ENCODE data around the gene TMEM248.
"Not testable (repeated sequence)": the region's sequence is repeated elsewhere in the genome, so short reads cannot be mapped to it uniquely, and the experiment has no call there.

The TMEM248 gene

DNA sequence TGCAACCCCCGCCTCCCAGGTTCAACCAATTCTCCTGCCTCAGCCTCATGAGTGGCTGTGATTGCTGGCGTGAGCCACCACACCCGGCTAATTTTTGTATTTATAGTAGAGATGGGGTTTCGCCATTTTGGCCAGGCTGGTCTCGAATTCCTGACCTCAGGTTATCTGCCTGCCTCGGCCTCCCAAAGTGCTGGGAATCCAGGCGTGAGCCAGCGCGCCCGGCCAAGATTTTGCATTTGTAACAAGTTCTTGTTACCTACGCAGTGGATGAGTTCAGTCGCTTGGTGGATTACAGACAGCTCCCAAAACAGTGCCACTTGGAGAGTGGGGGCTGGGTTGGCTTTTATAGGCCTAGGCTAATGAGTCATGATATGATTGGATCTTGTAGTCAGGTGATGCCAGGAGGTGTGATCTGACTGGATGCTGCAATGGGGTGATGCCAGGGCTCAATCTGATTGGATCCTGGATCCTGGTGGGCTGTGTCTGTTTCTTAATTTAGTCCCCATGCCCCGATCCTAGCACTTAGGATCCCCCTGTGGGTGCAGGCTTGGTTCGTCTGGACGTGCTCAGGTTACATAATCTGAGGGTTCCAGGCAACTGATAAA lies 54.1 kb downstream of the TMEM248 start:
- DNase-seq (ENCODE audit: low read depth): no peak

GRCh38 chr7:66978312-66978711 lies 57.3 kb downstream of the TMEM248 start:
- H3K4me3 ChIP-seq (ENCODE audit: low read depth, low read length); DNase-seq (ENCODE audit: low read depth); in situ Hi-C loops (cut with HindIII; ENCODE audit: low sequenced_read_pairs): not testable (repeated sequence)

More for the DNA sequence above, 54.1 kb downstream of the TMEM248 start:
- TF ChIP-seq, protein P1, sequence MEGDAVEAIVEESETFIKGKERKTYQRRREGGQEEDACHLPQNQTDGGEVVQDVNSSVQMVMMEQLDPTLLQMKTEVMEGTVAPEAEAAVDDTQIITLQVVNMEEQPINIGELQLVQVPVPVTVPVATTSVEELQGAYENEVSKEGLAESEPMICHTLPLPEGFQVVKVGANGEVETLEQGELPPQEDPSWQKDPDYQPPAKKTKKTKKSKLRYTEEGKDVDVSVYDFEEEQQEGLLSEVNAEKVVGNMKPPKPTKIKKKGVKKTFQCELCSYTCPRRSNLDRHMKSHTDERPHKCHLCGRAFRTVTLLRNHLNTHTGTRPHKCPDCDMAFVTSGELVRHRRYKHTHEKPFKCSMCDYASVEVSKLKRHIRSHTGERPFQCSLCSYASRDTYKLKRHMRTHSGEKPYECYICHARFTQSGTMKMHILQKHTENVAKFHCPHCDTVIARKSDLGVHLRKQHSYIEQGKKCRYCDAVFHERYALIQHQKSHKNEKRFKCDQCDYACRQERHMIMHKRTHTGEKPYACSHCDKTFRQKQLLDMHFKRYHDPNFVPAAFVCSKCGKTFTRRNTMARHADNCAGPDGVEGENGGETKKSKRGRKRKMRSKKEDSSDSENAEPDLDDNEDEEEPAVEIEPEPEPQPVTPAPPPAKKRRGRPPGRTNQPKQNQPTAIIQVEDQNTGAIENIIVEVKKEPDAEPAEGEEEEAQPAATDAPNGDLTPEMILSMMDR (IDR thresholded peaks at IDR 0.05; ENCODE audit: low read depth, low read length, missing control alignments): no peak
- in situ Hi-C loops (cut with HindIII; ENCODE audit: low sequenced_read_pairs): no loop called here
- no peak overlapping the region for H3K4me3 ChIP-seq (ENCODE audit: low read depth, low read length)

DNA sequence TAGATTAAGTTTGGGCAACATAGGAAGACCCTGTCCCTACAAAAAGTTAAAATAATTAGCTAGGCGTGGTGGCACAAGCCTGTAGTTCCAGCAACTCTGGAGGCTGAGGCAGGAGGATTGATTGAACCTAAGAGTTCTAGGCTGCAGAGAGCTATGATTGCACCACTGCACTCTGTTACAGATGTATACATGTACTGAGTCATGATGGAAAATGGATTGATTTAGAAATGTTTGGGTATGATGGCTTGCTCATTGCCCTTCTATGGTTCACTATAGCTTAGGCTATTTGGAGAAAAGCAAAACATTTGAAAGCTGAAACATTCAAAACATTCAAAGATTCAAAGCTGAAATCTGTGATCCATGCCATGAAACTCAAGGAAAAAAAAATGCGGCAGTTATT lies 58.0 kb downstream of the TMEM248 start:
- DNase-seq (ENCODE audit: low read depth); H3K4me3 ChIP-seq (ENCODE audit: low read depth, low read length); in situ Hi-C loops (cut with HindIII; ENCODE audit: low sequenced_read_pairs): not testable (repeated sequence)

GRCh38 chr7:66980336-66980735 lies 59.3 kb downstream of the TMEM248 start:
- H3K4me3 ChIP-seq (ENCODE audit: low read depth, low read length); DNase-seq (ENCODE audit: low read depth); in situ Hi-C loops (cut with HindIII; ENCODE audit: low sequenced_read_pairs): not testable (repeated sequence)

GRCh38 chr7:66989552-66989951 lies 68.5 kb downstream of the TMEM248 start:
- in situ Hi-C loops (cut with HindIII; ENCODE audit: low sequenced_read_pairs); H3K4me3 ChIP-seq (ENCODE audit: low read depth, low read length); DNase-seq (ENCODE audit: low read depth): not testable (repeated sequence)

GRCh38 chr7:66994051-66994450 lies 73.0 kb downstream of the TMEM248 start:
- DNase-seq (ENCODE audit: low read depth); in situ Hi-C loops (cut with HindIII; ENCODE audit: low sequenced_read_pairs): not testable (repeated sequence)
- H3K4me3 ChIP-seq (ENCODE audit: low read depth, low read length): peak overlapping the region; percentile 73

DNA sequence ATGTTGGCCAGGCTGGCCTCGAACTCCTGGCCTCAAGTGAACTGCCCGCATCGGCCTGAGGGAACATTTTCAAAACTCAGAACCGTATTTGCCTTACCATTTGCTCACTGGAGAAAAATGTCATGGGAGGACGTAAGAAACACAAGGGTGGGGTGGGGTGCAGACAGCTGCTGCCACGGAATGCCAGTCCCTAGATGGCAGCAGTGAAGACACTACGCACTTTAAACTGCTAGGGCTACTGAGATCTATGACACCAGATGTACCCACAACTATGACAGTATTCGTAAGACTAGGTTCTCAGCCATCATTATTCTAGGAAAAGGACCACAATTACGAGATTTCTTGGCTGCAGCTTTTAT lies 73.6 kb downstream of the TMEM248 start:
- DNase-seq (ENCODE audit: low read depth): peak; percentile 29
- H3K4me3 ChIP-seq (ENCODE audit: low read depth, low read length): peak overlapping the region; percentile 73
- TF ChIP-seq, protein P1 (IDR thresholded peaks at IDR 0.05; ENCODE audit: low read depth, low read length, missing control alignments): peak; percentile 32
- in situ Hi-C loops (cut with HindIII; ENCODE audit: low sequenced_read_pairs): not testable (repeated sequence)

- H3K4me3 ChIP-seq (ENCODE audit: low read depth, low read length): peak within 1 kb of the TSS; percentile 73
Measured at GRCh38 chr7:66995050-66995776, 74.2 kb downstream of the TMEM248 start, which contains the start of gene SBDS. SBDS (minus strand) TSS chr7:66995586; CDS start chr7:66995417, 169 bp downstream.

DNA sequence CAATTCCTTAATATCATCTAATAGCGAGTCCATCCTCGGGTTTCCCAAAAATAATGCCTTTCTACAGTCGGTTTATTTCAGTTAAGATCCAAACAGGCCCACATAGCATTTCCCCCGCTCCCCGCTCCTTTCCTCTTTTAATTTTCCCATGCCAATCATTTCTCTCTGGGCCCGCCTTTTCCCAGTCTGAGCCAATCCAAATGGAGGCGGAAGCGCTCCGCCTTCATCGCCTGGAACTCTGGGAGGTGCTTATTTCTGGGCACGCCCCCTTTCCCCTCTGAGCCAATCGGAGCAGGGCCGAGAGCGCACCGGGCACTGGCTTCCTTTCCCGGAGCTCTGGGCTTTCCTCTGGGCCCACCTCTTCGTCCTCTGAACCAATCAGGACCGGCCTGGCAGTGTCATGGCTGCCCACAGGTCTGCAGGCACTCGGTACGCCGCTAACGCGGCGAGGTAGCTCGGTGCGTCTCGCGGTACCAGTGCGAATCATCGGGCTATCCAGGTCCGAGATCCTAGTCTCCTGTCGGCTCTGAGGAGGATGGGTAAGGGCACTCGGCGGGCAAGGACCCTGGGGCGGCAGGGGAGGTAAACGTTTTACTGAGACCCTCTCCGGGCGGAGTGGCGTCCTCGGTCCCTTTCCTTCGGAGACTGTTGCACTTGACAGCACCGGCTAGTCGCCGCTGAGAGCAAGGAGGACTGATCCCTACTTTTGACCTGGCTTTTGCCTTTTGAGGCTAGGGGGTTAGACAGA lies 75.6 kb downstream of the TMEM248 start, which contains the start of gene TYW1:
TYW1 (plus strand) TSS at position 390 of the 748 bp plus-strand sequence; CDS start at position 536, 146 bp downstream.
- in situ Hi-C loops (cut with HindIII; ENCODE audit: low sequenced_read_pairs): not testable (repeated sequence)

More at GRCh38 chr7:66995050-66995776, 74.2 kb downstream of the TMEM248 start, which contains the start of gene SBDS:
- in situ Hi-C loops (cut with HindIII; ENCODE audit: low sequenced_read_pairs): not testable (repeated sequence)
- DNase-seq (ENCODE audit: low read depth): peak; percentile 97

GRCh38 chr7:67000601-67001258 lies 79.7 kb downstream of the TMEM248 start:
- DNase-seq (ENCODE audit: low read depth); H3K4me3 ChIP-seq (ENCODE audit: low read depth, low read length); in situ Hi-C loops (cut with HindIII; ENCODE audit: low sequenced_read_pairs): not testable (repeated sequence)

More for the DNA sequence above, 75.6 kb downstream of the TMEM248 start, which contains the start of gene TYW1:
- DNase-seq (ENCODE audit: low read depth): peak; percentile 95
- H3K4me3 ChIP-seq (ENCODE audit: low read depth, low read length): peak within 1 kb of the TSS; percentile 73

DNA sequence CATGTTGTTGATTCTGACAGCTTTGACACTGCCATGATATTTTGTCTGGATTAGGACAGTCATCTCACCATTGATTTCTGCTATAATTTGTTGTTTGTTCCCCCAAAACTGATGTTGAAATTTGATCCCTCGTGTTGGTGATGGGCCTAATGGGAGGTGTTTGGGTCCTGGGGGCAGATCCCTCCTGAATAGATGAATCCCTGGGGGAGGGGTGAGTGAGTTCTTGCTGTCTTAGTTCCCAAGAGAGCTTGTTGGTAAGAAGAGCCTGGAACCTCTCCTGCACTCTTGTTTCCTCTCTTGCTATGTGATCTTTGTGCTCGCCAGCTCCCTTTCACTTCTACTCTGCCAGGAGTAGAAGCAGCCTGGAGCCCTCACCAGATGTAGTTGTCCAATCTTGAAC lies 83.1 kb downstream of the TMEM248 start:
- DNase-seq (ENCODE audit: low read depth); in situ Hi-C loops (cut with HindIII; ENCODE audit: low sequenced_read_pairs); H3K4me3 ChIP-seq (ENCODE audit: low read depth, low read length): not testable (repeated sequence)
